CD14-positive monocyte (primary cell): ENCODE measurements around the gene TOB1. TPM values are rescaled to one million over a fixed set of nuclear protein-coding genes. Genes with fewer than 3 reads are reported as not detected.
A peak's percentile ranks its signal among the peaks of the same experiment; 100 is the strongest.

ENCODE experiments used
- DNase-seq, 3 donors: peaks; one replicate each; pipeline ENCODE4 v3.0.0-alpha.2; 2011 to 2022
- H2AFZ ChIP-seq: 2 replicates; pipeline ENCODE4 v1.6.0; 2012; ENCODE audit warnings: mild to moderate bottlenecking, low read depth, low read length, inconsistent platforms; ENCODE audit not compliant: insufficient read depth, poor library complexity, severe bottlenecking
- H3K27ac ChIP-seq, 2 donors: 1 replicate in 1 of 2; 2 replicates in 1 of 2; pipeline ENCODE4 v1.5.1; 2012 to 2013; ENCODE audit warnings: low read length in 2 of 2, control low read depth in 1 of 2, inconsistent platforms in 1 of 2, low read depth in 1 of 2, mild to moderate bottlenecking in 1 of 2
- H3K27me3 ChIP-seq, 2 donors: one replicate each; pipeline versions ENCODE4 v1.6.0 to v1.6.1; 2011 to 2013; ENCODE audit warnings: low read length in 2 of 2; ENCODE audit not compliant: control insufficient read depth in 2 of 2, insufficient read depth in 2 of 2
- H3K36me3 ChIP-seq, 2 donors: replicated peaks in 1 of 2; 1 replicate in 1 of 2; 2 replicates in 1 of 2; pipeline versions ENCODE4 v1.5.1 to v1.6.1; 2012 to 2013; ENCODE audit warnings: low read length in 2 of 2, control low read depth in 1 of 2, inconsistent platforms in 1 of 2, mild to moderate bottlenecking in 1 of 2; ENCODE audit not compliant: insufficient read depth in 2 of 2, control insufficient read depth in 1 of 2
- H3K4me1 ChIP-seq, 2 donors: 1 replicate in 1 of 2; 2 replicates in 1 of 2; pipeline versions ENCODE4 v1.5.1 to v1.6.1; 2012 to 2013; ENCODE audit warnings: low read length in 2 of 2, control low read depth in 1 of 2, inconsistent platforms in 1 of 2, mild to moderate bottlenecking in 1 of 2, moderate library complexity in 1 of 2; ENCODE audit not compliant: insufficient read depth in 2 of 2, control insufficient read depth in 1 of 2
- H3K4me2 ChIP-seq: replicated peaks from 2 replicates; pipeline ENCODE3; 2012; ENCODE audit warnings: low read length, moderate library complexity, mild to moderate bottlenecking; ENCODE audit not compliant: poor library complexity, severe bottlenecking; ENCODE audit errors: extremely low read depth
- H3K4me3 ChIP-seq, 3 experiments: fragments of 200-600 bp in 1 of 3; sonication (generic) in 1 of 3; replicated peaks in 1 of 3; 1 replicate in 2 of 3; 2 replicates in 1 of 3; pipeline ENCODE4 v1.5.1; 2011 to 2013; ENCODE audit warnings: low read length in 3 of 3, mild to moderate bottlenecking in 3 of 3, control low read depth in 2 of 3, low read depth in 2 of 3, inconsistent platforms in 1 of 3, moderate library complexity in 1 of 3
- H3K79me2 ChIP-seq: 2 replicates; pipeline ENCODE4 v1.6.0; 2012; ENCODE audit warnings: mild to moderate bottlenecking, control low read depth, inconsistent platforms, low read length, moderate library complexity; ENCODE audit not compliant: insufficient read depth
- H3K9ac ChIP-seq: 2 replicates; pipeline ENCODE4 v1.6.0; 2017; ENCODE audit warnings: low read length, mild to moderate bottlenecking; ENCODE audit not compliant: insufficient read depth, poor library complexity, severe bottlenecking
- H3K9me3 ChIP-seq, 2 donors: replicated peaks in 1 of 2; 1 replicate in 1 of 2; 2 replicates in 1 of 2; pipeline versions ENCODE4 v1.5.1 to v1.6.1; 2012 to 2013; ENCODE audit warnings: low read length in 2 of 2, control low read depth in 1 of 2; ENCODE audit not compliant: control insufficient read depth in 1 of 2, insufficient read depth in 1 of 2
- H4K20me1 ChIP-seq: 2 replicates; pipeline ENCODE4 v1.6.0; 2012; ENCODE audit warnings: mild to moderate bottlenecking, low read length, control low read depth, moderate library complexity; ENCODE audit not compliant: insufficient read depth
- H3K27ac Mint-ChIP-seq, 7 donors: one replicate each; pipeline ENCODE4 v1.8.0; 2020; ENCODE audit warnings: mild to moderate bottlenecking in 7 of 7, mixed read lengths in 7 of 7, moderate library complexity in 6 of 7, inconsistent platforms in 2 of 7
- H3K27me3 Mint-ChIP-seq, 3 donors: one replicate each; pipeline ENCODE4 v1.8.0; 2021 to 2022; ENCODE audit warnings: low read depth in 3 of 3, mild to moderate bottlenecking in 3 of 3, mixed read lengths in 3 of 3, moderate library complexity in 3 of 3, inconsistent platforms in 1 of 3
- H3K36me3 Mint-ChIP-seq, 2 donors: one replicate each; pipeline ENCODE4 v1.8.0; 2020; ENCODE audit warnings: mixed read lengths in 2 of 2, inconsistent platforms in 1 of 2, mild to moderate bottlenecking in 1 of 2
- H3K4me1 Mint-ChIP-seq: one replicate; pipeline ENCODE4 v1.8.0; 2020; ENCODE audit warnings: mild to moderate bottlenecking, mixed read lengths
- H3K4me3 Mint-ChIP-seq, 2 donors: one replicate each; pipeline ENCODE4 v1.8.0; 2020; ENCODE audit warnings: mild to moderate bottlenecking in 2 of 2, mixed read lengths in 2 of 2, moderate library complexity in 1 of 2
- H3K9me3 Mint-ChIP-seq, 7 donors: one replicate each; pipeline ENCODE4 v1.8.0; 2020 to 2022; ENCODE audit warnings: mixed read lengths in 7 of 7, mild to moderate bottlenecking in 6 of 7, moderate library complexity in 6 of 7, inconsistent platforms in 2 of 7
- CTCF ChIP-seq: fragments of 200-600 bp; IDR thresholded peaks from one replicate; pipeline ENCODE4 v1.8.0; 2022; ENCODE audit warnings: antibody characterized with exemption, mild to moderate bottlenecking
- WGBS: methylation state at CpG from one replicate; pipeline ENCODE4 v1.1.5; 2013; ENCODE audit warnings: missing lambda C conversion rate; ENCODE audit not compliant: insufficient coverage; 5-methylcytosine and 5-hydroxymethylcytosine counted together
- intact Hi-C, 2 donors: fragments of 100-400 bp; cut with micrococcal nuclease; formaldehyde crosslinking; loops; one replicate each; pipeline versions ENCODE4 v1.15.0 to v1.15.1; 2023
- polyA plus RNA-seq, 3 donors: library from polyadenylated mRNA; depleted of rRNA in 1 of 3; unstranded in 2 of 3; stranded (reverse) in 1 of 3; fragments of 300-500 nt in 2 of 3; fragments of >200 nt in 1 of 3; fragmentation: Illumina TruSeq in 2 of 3; gene quantifications; 1 replicate in 2 of 3; 2 replicates in 1 of 3; pipeline ENCODE4 v1.2.3, GENCODE V29; 2012 to 2021

The TOB1 gene
- polyA plus RNA-seq, 3 donors = 18.5 to 107 (median 41.0) TPM

GRCh38 chr17:50839591-50840310 is 26.4 kb downstream of the TOB1 start:
- Mint-ChIP-seq H3K4me1 (peaks cover 5% of the 10 kb centered on the region), H3K9me3 (no peaks in the 10 kb centered on the region), H3K27me3 (peaks cover 7 to 12% (median 11%) of the 10 kb centered on the region in 3 donors), H3K36me3 (no peaks in the 10 kb centered on the region), H3K27ac (peak overlapping the region in 1 of 7 donors; percentile 21), H3K4me3 (no peak overlapping the region)
- no peaks in the 10 kb centered on the region for H3K36me3 ChIP-seq
- 96% methylated on average over 28 of the region's 29 CpGs for WGBS
- no peak overlapping the region for H3K4me2 ChIP-seq
- H2AFZ ChIP-seq = no peak overlapping the region
- H3K4me1 ChIP-seq = no peaks in the 10 kb centered on the region
- TF ChIP-seq CTCF = no peak
- no peak overlapping the region for H3K27ac ChIP-seq
- H3K9me3 ChIP-seq = no peaks in the 10 kb centered on the region
- intact Hi-C loops = loop anchor here in 1 of 2 donors (10.0 kb wide), 1 partner anchor 295 kb away; the partner anchor contains the start of gene SPATA20
- H3K9ac ChIP-seq = no peak overlapping the region
- H3K27me3 ChIP-seq = peaks cover 0 to 8% of the 10 kb centered on the region in 2 donors
- no peaks in the 10 kb centered on the region for H3K79me2 ChIP-seq
- H4K20me1 ChIP-seq = no peaks in the 10 kb centered on the region
- no peak overlapping the region for H3K4me3 ChIP-seq
- DNase-seq = no peak

DNA sequence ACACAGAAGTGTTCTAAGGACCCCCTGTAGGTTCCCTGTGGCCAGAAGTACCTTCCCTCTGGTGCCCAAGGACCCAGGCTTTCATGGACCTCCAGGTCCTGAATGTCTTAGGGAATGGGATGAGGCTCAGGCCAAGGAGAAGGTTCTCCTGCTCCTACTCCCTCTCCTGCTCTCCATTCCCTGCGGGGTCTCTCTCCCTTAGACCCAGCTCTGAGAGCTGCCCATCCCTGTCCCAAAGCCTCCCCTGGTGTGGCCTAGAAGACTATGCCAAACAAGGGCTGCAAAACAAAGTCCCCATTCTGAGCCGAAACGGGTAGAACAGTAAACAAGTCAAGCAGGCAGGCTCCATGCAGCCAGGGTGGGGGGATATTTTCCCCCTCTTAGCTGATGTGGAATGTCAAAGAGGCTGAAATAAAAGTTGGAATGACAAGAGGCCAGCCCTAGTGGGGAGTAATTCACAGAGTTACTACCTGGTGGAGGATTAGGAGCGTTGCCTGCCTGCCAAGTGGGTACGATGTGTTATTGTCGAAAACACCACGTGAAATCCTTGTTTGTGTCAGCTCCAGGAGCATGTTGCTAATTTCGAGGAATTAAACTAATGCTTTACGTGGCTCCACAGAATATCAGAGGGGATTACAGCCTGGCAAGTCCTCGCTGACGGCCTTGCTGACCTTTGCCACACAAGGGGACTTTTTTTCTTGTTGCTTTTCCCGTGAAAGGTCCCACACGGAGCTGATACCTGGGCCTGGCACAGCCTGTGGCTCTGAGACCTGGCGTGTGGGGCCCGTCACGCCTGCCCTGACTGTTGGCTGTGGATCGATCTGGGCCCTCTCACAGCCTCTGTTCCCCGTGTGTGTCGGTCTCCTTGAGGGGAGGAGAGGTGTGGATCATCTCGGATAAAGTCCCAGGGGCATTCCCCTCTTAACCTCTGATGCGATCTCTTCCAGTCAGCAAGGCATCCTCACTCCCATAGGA is 27.9 kb downstream of the TOB1 start:
- no peak overlapping the region for H3K4me2 ChIP-seq
- TF ChIP-seq CTCF = no peak
- peaks cover 12 to 20% (median 13%) of the 10 kb centered on the region in 3 donors for H3K27me3 Mint-ChIP-seq
- no peak overlapping the region for H2AFZ ChIP-seq
- H3K4me3 ChIP-seq = no peak overlapping the region
- no peak overlapping the region for H3K4me3 Mint-ChIP-seq
- no peaks in the 10 kb centered on the region for H3K36me3 Mint-ChIP-seq
- no peaks in the 10 kb centered on the region for H3K9me3 ChIP-seq
- H3K27ac Mint-ChIP-seq = no peak overlapping the region
- H3K27ac ChIP-seq = no peak overlapping the region
- 88% methylated on average over 13 of the region's 21 CpGs for WGBS
- H3K9ac ChIP-seq = no peak overlapping the region
- DNase-seq = no peak
- intact Hi-C loops = no loop called here
- peaks cover 5% of the 10 kb centered on the region for H3K4me1 Mint-ChIP-seq
- no peaks in the 10 kb centered on the region for H4K20me1 ChIP-seq
- H3K4me1 ChIP-seq = no peaks in the 10 kb centered on the region
- no peaks in the 10 kb centered on the region for H3K9me3 Mint-ChIP-seq
- H3K79me2 ChIP-seq = no peaks in the 10 kb centered on the region
- no peaks in the 10 kb centered on the region for H3K36me3 ChIP-seq
- peaks cover 0 to 8% of the 10 kb centered on the region in 2 donors for H3K27me3 ChIP-seq
